Posterior vena cava (tissue), 2 donors: ENCODE measurements around the gene ZFAND2A. TPM values are rescaled to one million over a fixed set of nuclear protein-coding genes. Genes with fewer than 3 reads are reported as not detected.

Source experiments
- total RNA-seq, 2 donors: library from RNA; stranded (reverse); fragmentation: NEBNext Ultra II Directional; extraction: Animal tissue kit (Norgen Biotek cat#: 25700); gene quantifications; one replicate each; pipeline ENCODE4 v1.2.1, GENCODE V29; 2021
- donor health status: DM: yes; HTN: yes; CAD: no.
- donor health status: DM: yes; HTN: yes; CAD: no.

ZFAND2A gene
- total RNA-seq, 2 donors from 2014 or later: 22.6 to 30.9 TPM

Other genes with a start within 250 kb of the ZFAND2A start
- gene ADAP1, start 205.5 kb downstream of the ZFAND2A start, total RNA-seq: 10 to 100 TPM; 16.3 to 17.8 TPM
- gene COX19, start 184.6 kb downstream of the ZFAND2A start, total RNA-seq: 1 to 10 TPM; 5.9 to 8.4 TPM
- gene CYP2W1, start 177.0 kb downstream of the ZFAND2A start, total RNA-seq: not detected
- 10 to 100 TPM in 1 of 2 donors, 1 to 10 TPM in 1; 9.4 to 14.3 TPM for gene GPR146, start 115.7 kb downstream of the ZFAND2A start, total RNA-seq
- 1 to 10 TPM; 5.5 to 6.6 TPM for gene GPER1, start 72.1 kb downstream of the ZFAND2A start, total RNA-seq
- gene UNCX, start 72.7 kb upstream of the ZFAND2A start, total RNA-seq: not detected